SK-N-SH (cell line): ENCODE data around the gene HS6ST3. TPM values are rescaled to one million over a fixed set of nuclear protein-coding genes. Genes with fewer than 3 reads are reported as not detected.

Experiments
- CTCF ChIA-PET: fragments of 300-600, 350-600 bp; formaldehyde crosslinking; extraction: SDS; loops from one replicate; lab custom pipeline; 2021; lab: Yijun Ruan, JAX
- POLR2A ChIA-PET: fragments of 350-600 bp; sonication (Branson Sonifier 250); formaldehyde crosslinking; extraction: SDS; loops from one replicate; lab custom pipeline; 2020; ENCODE audit warnings: antibody characterized with exemption, inconsistent platforms; lab: Yijun Ruan, JAX
- DNase-seq: peaks from one replicate; pipeline ENCODE4 v3.0.0; 2012
- H2AFZ ChIP-seq: fragments of 200-600 bp; sonication (generic); 2 replicates; pipeline ENCODE4 v1.8.1; 2016; ENCODE audit warnings: antibody characterized with exemption, mild to moderate bottlenecking, low read depth
- H3F3A ChIP-seq: fragments of 200-600 bp; sonication (generic); replicated peaks from 2 replicates; pipeline ENCODE3; 2016; ENCODE audit warnings: antibody characterized with exemption, mild to moderate bottlenecking; ENCODE audit not compliant: insufficient read depth
- H3K27ac ChIP-seq, 2 experiments: fragments of 200-500 bp in 1 of 2; fragments of 200-600 bp in 1 of 2; sonication (Bioruptor generic) in 1 of 2; sonication (generic), shearing (Covaris generic) in 1 of 2; 2 replicates each; pipeline versions ENCODE4 v1.5.1 to v1.6.1; 2014 to 2016; ENCODE audit warnings: low read depth in 2 of 2, inconsistent platforms in 1 of 2, low read length in 1 of 2, mild to moderate bottlenecking in 1 of 2, mixed read lengths in 1 of 2
- H3K27me3 ChIP-seq: fragments of 200-600 bp; sonication (generic), shearing (Covaris generic); 2 replicates; pipeline ENCODE4 v1.6.1; 2016; ENCODE audit warnings: mixed run types; ENCODE audit not compliant: insufficient read depth
- H3K36me3 ChIP-seq, 2 experiments: fragments of 200-500 bp in 1 of 2; fragments of 200-600 bp in 1 of 2; sonication (Bioruptor generic) in 1 of 2; sonication (generic) in 1 of 2; replicated peaks in 1 of 2; 2 replicates each; pipeline versions ENCODE3 to v1.5.1; 2014 to 2016; ENCODE audit warnings: low read length in 1 of 2, mild to moderate bottlenecking in 1 of 2; ENCODE audit not compliant: insufficient read depth in 2 of 2, control insufficient read depth in 1 of 2
- H3K4me1 ChIP-seq, 2 experiments: fragments of 200-500 bp in 1 of 2; fragments of 200-600 bp in 1 of 2; sonication (Bioruptor generic) in 1 of 2; sonication (generic), shearing (Covaris generic) in 1 of 2; 2 replicates each; pipeline versions ENCODE4 v1.5.1 to v1.6.1; 2014 to 2016; ENCODE audit warnings: low read depth in 1 of 2, low read length in 1 of 2, mixed run types in 1 of 2; ENCODE audit not compliant: insufficient read depth in 2 of 2, control insufficient read depth in 1 of 2
- H3K4me2 ChIP-seq: fragments of 200-600 bp; sonication (generic), shearing (Covaris generic); 2 replicates; pipeline ENCODE4 v1.6.1; 2017; ENCODE audit warnings: mixed run types
- H3K4me3 ChIP-seq, 2 experiments: fragments of 200-500 bp in 1 of 2; fragments of 200-600 bp in 1 of 2; sonication (Bioruptor generic) in 1 of 2; sonication (generic), shearing (Covaris generic) in 1 of 2; 2 replicates each; pipeline versions ENCODE4 v1.5.1 to v1.8.1; 2014 to 2016; ENCODE audit warnings: low read depth in 2 of 2, inconsistent platforms in 1 of 2, low read length in 1 of 2, mild to moderate bottlenecking in 1 of 2, mixed read lengths in 1 of 2, moderate library complexity in 1 of 2
- H3K79me2 ChIP-seq: fragments of 200-600 bp; sonication (generic); 2 replicates; pipeline ENCODE4 v1.8.1; 2017; ENCODE audit warnings: mild to moderate bottlenecking; ENCODE audit not compliant: insufficient read depth
- H3K9ac ChIP-seq: fragments of 200-600 bp; sonication (generic); 2 replicates; pipeline ENCODE4 v1.6.1; 2017; ENCODE audit warnings: mixed run types
- H3K9me2 ChIP-seq: fragments of 200-600 bp; sonication (generic); 2 replicates; pipeline ENCODE4 v1.6.1; 2017; ENCODE audit warnings: mixed run types
- H3K9me3 ChIP-seq: fragments of 200-600 bp; sonication (generic); 2 replicates; pipeline ENCODE4 v1.6.1; 2017; ENCODE audit warnings: mixed run types, mild to moderate bottlenecking, moderate library complexity
- H4K20me1 ChIP-seq: fragments of 200-600 bp; sonication (generic); 2 replicates; pipeline ENCODE4 v1.6.1; 2017; ENCODE audit warnings: mild to moderate bottlenecking, mixed run types; ENCODE audit not compliant: insufficient read depth
- CHD2 ChIP-seq: fragments of 150-350 bp; IDR thresholded peaks from 2 replicates; pipeline ENCODE4 v1.6.1; 2018; ENCODE audit warnings: low read length; ENCODE audit not compliant: partially characterized antibody
- ELF1 ChIP-seq: IDR thresholded peaks from 2 replicates; pipeline ENCODE4 v1.4.0; 2012
- FOXJ3 ChIP-seq: sonication (generic); formaldehyde crosslinking; IDR thresholded peaks from 2 replicates; pipeline ENCODE4 v1.5.1; 2020; ENCODE audit warnings: mild to moderate bottlenecking, missing genetic modification reagents
- FOXM1 ChIP-seq: IDR thresholded peaks from 2 replicates; pipeline ENCODE4 v1.4.0; 2012; ENCODE audit warnings: low read depth, mild to moderate bottlenecking
- JUND ChIP-seq: IDR thresholded peaks from 2 replicates; pipeline ENCODE4 v1.4.0; 2012
- POLR2AphosphoS5 ChIP-seq: IDR thresholded peaks from 2 replicates; pipeline ENCODE4 v1.6.1; 2012; ENCODE audit warnings: low read depth, low read length
- RAD21 ChIP-seq: IDR thresholded peaks from 2 replicates; pipeline ENCODE4 v1.6.1; 2012; ENCODE audit warnings: mild to moderate bottlenecking, low read length
- RCOR1 ChIP-seq: fragments of 150-350 bp; IDR thresholded peaks from 2 replicates; pipeline ENCODE4 v1.6.1; 2017; ENCODE audit warnings: antibody characterized with exemption, low read length
- SIN3A ChIP-seq: IDR thresholded peaks from 2 replicates; pipeline ENCODE4 v1.6.1; 2012; ENCODE audit warnings: low read depth, mild to moderate bottlenecking, low read length, moderate library complexity, borderline replicate concordance
- SMC3 ChIP-seq: IDR thresholded peaks from 2 replicates; pipeline ENCODE4 v1.6.1; 2012; ENCODE audit warnings: low read depth, low read length, improper control_type of control experiment
- YY1 ChIP-seq: IDR thresholded peaks from 2 replicates; pipeline ENCODE4 v1.4.0; 2012; ENCODE audit warnings: low read depth, mild to moderate bottlenecking
- WGBS: methylation state at CpG from one replicate; pipeline ENCODE4 v1.1.6; 2017; ENCODE audit warnings: low lambda C conversion rate; 5-methylcytosine and 5-hydroxymethylcytosine counted together
- polyA plus RNA-seq, 3 experiments: library from polyadenylated mRNA; depleted of rRNA; stranded (reverse); fragments of >200 nt; gene quantifications; 2 replicates each; pipeline ENCODE4 v1.2.3, GENCODE V29; 2012
- TF ChIP-seq, protein P1 (sequence below): fragments of 150-350 bp; IDR thresholded peaks from 2 replicates; pipeline ENCODE4 v1.6.1; 2017; ENCODE audit warnings: antibody characterized with exemption, low read length, low read depth, borderline replicate concordance
- TF ChIP-seq, protein P2 (sequence below): fragments of 150-350 bp; IDR thresholded peaks from 2 replicates; pipeline ENCODE4 v1.6.1; 2016; ENCODE audit warnings: mild to moderate bottlenecking, low read depth, low read length
- TF ChIP-seq, protein P3 (sequence below): IDR thresholded peaks from 2 replicates; pipeline ENCODE4 v1.4.0; 2012; ENCODE audit warnings: low read depth, borderline replicate concordance
- TF ChIP-seq, protein P4 (sequence below): IDR thresholded peaks from 2 replicates; pipeline ENCODE4; 2012

The HS6ST3 gene
- polyA plus RNA-seq, 1 of the 3 experiments (the other 2 are of a cell fraction), result under 0.01 TPM

DNA sequence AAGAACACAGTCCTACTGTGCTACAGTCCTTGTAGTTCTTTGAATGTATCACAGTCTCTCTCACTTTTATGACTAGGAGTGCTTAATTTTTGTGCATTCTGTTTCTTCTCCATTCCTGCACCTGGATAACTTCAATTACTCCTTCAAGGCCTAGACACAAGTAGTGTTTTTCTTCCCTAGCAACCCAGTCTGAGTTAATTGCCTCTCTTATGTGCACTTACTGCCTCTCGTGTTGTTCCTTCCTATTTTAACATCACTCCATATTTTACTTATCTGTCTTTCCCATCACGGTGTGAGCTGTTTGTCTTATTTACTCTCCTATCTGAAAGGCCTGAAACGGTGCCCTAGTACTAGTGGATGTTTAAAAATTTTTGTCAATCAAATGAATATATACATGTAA lies 101.5 kb downstream of the HS6ST3 start:
- 13% methylated on average over 3 of the region's 3 CpGs for WGBS
- no peaks in the 10 kb centered on the region for H3F3A ChIP-seq
- no peak overlapping the region for H3K4me3 ChIP-seq
- no peaks in the 10 kb centered on the region for H3K27me3 ChIP-seq
- no peak for DNase-seq
- H4K20me1 ChIP-seq, result no peaks in the 10 kb centered on the region
- H2AFZ ChIP-seq, result no peak overlapping the region
- no peaks in the 10 kb centered on the region for H3K9me3 ChIP-seq
- no peak overlapping the region for H3K9ac ChIP-seq
- H3K4me2 ChIP-seq, result no peak overlapping the region
- H3K27ac ChIP-seq, result no peak overlapping the region
- TF ChIP-seq RCOR1 (no peak), POLR2AphosphoS5 (no peak), SMC3 (no peak), ELF1 (no peak), FOXM1 (no peak)
- TF ChIP-seq, protein P1, sequence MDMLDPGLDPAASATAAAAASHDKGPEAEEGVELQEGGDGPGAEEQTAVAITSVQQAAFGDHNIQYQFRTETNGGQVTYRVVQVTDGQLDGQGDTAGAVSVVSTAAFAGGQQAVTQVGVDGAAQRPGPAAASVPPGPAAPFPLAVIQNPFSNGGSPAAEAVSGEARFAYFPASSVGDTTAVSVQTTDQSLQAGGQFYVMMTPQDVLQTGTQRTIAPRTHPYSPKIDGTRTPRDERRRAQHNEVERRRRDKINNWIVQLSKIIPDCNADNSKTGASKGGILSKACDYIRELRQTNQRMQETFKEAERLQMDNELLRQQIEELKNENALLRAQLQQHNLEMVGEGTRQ, result no peak
- no peaks in the 10 kb centered on the region for H3K36me3 ChIP-seq
- no peaks in the 10 kb centered on the region for H3K9me2 ChIP-seq
- no peaks in the 10 kb centered on the region for H3K79me2 ChIP-seq
- ChIA-PET POLR2A (no interaction called here), CTCF (no interaction called here)
- H3K4me1 ChIP-seq, result no peaks in the 10 kb centered on the region

DNA sequence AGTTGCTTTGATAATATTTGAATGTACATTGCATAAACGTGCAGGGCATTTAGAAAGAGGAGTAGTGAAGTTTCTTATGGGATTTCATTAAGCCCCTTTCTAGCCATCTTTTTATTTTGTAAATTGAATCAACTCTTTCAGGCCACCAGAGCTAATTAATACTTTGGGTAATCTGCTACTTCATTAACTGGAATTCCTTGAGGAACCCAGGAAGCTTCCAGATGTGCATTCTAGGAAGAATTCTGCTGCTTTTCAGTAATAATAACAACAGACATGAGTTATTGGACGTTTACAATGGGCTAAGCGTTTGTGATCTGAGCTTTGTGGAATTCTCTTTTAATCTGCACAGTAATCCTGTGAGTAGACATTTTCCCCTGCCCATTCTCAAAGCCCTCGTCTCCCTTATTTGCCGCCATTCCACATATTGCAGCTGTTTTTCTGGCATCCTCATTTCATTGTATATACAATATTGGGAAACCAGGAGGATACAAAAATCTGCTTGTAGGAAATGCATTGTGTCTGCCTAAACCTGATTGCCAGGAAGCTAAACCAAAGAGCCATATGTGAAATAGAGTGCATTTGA lies 103.9 kb downstream of the HS6ST3 start:
- ChIA-PET CTCF (interaction anchor here (0.8 to 1.8 kb wide), 2 partner anchors 174 to 624 kb away, joined by 3 to 7 read pairs; no protein-coding TSS in a partner anchor), POLR2A (no interaction called here)
- no peak overlapping the region for H3K27ac ChIP-seq
- TF ChIP-seq, protein P2, sequence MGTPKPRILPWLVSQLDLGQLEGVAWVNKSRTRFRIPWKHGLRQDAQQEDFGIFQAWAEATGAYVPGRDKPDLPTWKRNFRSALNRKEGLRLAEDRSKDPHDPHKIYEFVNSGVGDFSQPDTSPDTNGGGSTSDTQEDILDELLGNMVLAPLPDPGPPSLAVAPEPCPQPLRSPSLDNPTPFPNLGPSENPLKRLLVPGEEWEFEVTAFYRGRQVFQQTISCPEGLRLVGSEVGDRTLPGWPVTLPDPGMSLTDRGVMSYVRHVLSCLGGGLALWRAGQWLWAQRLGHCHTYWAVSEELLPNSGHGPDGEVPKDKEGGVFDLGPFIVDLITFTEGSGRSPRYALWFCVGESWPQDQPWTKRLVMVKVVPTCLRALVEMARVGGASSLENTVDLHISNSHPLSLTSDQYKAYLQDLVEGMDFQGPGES, result no peak
- TF ChIP-seq RAD21, result no peak
- no peak for TF ChIP-seq SIN3A
- no peak for TF ChIP-seq CHD2
- no peak for TF ChIP-seq RCOR1
- TF ChIP-seq, protein P3, sequence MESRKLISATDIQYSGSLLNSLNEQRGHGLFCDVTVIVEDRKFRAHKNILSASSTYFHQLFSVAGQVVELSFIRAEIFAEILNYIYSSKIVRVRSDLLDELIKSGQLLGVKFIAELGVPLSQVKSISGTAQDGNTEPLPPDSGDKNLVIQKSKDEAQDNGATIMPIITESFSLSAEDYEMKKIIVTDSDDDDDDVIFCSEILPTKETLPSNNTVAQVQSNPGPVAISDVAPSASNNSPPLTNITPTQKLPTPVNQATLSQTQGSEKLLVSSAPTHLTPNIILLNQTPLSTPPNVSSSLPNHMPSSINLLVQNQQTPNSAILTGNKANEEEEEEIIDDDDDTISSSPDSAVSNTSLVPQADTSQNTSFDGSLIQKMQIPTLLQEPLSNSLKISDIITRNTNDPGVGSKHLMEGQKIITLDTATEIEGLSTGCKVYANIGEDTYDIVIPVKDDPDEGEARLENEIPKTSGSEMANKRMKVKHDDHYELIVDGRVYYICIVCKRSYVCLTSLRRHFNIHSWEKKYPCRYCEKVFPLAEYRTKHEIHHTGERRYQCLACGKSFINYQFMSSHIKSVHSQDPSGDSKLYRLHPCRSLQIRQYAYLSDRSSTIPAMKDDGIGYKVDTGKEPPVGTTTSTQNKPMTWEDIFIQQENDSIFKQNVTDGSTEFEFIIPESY, result no peak
- no peak for TF ChIP-seq POLR2AphosphoS5
- no peak for TF ChIP-seq SMC3
- TF ChIP-seq, protein P4, sequence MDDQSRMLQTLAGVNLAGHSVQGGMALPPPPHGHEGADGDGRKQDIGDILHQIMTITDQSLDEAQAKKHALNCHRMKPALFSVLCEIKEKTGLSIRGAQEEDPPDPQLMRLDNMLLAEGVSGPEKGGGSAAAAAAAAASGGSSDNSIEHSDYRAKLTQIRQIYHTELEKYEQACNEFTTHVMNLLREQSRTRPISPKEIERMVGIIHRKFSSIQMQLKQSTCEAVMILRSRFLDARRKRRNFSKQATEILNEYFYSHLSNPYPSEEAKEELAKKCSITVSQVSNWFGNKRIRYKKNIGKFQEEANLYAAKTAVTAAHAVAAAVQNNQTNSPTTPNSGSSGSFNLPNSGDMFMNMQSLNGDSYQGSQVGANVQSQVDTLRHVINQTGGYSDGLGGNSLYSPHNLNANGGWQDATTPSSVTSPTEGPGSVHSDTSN, result no peak
- no peak for TF ChIP-seq FOXJ3 (CRISPR knock-in tag)
- TF ChIP-seq JUND, result no peak
- no peak for TF ChIP-seq YY1
- no peaks in the 10 kb centered on the region for H3K9me3 ChIP-seq
- H3K36me3 ChIP-seq, result no peaks in the 10 kb centered on the region
- WGBS, result 32% methylated on average over 5 of the region's 5 CpGs
- no peak overlapping the region for H3K4me2 ChIP-seq
- H4K20me1 ChIP-seq, result no peaks in the 10 kb centered on the region
- no peaks in the 10 kb centered on the region for H3K4me1 ChIP-seq
- H3K27me3 ChIP-seq, result no peaks in the 10 kb centered on the region
- no peaks in the 10 kb centered on the region for H3F3A ChIP-seq
- H2AFZ ChIP-seq, result no peak overlapping the region
- no peak overlapping the region for H3K4me3 ChIP-seq
- no peak overlapping the region for H3K9ac ChIP-seq
- no peak for DNase-seq
- H3K79me2 ChIP-seq, result no peaks in the 10 kb centered on the region
- no peaks in the 10 kb centered on the region for H3K9me2 ChIP-seq
